GM19468 (cell line): ENCODE measurements around the gene LBHD1.
"Not testable (repeated sequence)": the region's sequence is repeated elsewhere in the genome, so short reads cannot be mapped to it uniquely, and the experiment has no call there.

ENCODE experiments used
- ATAC-seq: cut with Tn5 transposase; IDR thresholded peaks from one replicate; pipeline ENCODE4 v1.9.1; 2021; ENCODE audit warnings: mild to moderate bottlenecking, moderate library complexity, moderate number of reproducible peaks; ENCODE audit not compliant: unreplicated experiment; ENCODE audit errors: extremely low read depth

LBHD1 gene

DNA sequence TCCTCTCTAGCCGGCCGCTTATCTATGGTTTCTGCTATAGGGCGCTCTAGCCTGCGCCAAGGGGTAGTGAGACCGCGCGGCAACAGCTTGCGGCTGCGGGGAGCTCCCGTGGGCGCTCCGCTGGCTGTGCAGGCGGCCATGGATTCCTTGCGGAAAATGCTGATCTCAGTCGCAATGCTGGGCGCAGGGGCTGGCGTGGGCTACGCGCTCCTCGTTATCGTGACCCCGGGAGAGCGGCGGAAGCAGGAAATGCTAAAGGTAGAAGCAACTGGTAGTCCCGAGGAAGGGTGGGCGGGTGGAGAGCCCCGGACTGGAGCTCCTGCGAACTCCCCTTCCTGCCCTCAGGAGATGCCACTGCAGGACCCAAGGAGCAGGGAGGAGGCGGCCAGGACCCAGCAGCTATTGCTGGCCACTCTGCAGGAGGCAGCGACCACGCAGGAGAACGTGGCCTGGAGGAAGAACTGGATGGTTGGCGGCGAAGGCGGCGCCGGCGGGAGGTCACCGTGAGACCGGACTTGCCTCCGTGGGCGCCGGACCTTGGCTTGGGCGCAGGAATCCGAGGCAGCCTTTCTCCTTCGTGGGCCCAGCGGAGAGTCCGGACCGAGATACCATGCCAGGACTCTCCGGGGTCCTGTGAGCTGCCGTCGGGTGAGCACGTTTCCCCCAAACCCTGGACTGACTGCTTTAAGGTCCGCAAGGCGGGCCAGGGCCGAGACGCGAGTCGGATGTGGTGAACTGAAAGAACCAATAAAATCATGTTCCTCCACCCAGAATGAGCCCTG, at the start of gene LBHD1, which contains the start of gene UQCC3:
Gene LBHD1, minus strand, starts transcription at position 660 of the 782 bp plus-strand sequence. CDS start 2,236 bp downstream, outside the sequence.
Gene UQCC3, plus strand, starts transcription at position 66 of the 782 bp plus-strand sequence. Its CDS starts 73 bp downstream, at position 139.
- ATAC-seq = no peak

DNA sequence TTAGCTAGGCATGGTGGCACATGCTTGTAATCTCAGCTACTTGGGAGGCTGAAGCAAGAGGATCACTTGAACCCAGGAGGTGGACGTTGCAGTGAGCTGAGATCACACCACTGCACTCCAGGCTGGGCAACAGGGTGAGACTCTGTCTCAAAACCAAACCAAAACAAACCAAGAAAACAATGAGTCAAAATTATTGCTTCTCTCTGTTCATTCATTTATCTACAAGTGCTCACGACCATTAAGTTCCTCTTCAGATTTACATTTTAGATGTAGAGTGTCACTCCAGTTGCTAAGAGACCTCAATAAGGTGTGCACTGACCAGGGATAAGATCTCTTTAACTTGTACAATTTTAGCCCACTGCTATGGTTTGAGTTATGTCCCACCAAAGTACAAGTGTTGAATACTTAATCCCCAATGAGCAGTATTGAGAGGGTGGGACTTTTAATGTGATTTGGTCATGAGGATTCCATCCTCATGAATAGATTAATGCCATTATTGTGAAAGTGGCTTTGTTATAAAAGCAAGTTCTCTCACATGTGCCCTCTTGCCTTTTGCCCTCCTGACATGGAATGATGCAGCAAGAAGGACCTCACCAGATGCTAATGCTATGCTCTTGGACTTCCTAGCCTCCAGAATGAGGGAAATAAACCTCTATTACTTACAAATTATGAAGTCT, 47.4 kb upstream of the LBHD1 start:
- no peak for ATAC-seq

DNA sequence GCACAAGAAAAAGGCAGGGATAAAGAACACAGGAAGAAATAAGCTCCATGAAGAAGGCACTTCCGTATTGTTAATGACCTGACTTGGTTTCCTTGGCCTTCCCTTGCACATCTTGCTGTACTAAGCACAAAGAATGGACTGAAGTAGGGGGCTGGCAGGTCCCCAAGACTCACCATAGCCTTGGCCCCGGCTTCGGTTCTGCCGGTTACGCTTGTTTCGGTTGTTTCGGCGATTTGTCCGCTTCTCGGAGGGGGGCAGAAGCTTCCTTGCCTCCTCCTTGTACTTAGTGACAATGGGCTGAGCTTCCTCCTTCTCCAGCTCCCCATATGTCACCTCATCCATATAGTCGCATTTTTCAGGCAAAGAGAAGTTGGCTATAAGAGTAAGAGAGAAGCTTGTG, 44.7 kb upstream of the LBHD1 start:
- no peak for ATAC-seq

DNA sequence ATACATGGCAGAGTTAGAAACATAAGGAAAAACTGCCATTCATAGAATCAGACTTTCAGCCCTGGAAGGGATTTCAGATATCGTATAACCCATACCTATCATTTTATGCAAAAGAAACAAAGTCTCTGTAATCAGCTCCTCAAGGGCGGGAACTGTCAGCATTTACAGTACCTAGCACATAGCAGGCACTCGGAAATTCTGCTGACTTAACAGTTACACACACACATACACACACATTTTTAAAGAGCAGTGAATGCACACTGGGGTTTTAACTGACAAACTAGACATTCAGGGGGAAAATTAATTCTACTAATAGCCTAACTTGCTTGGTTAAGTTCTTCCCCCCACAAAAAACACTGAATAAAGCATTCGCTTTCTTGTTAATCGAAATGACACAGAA, 44.1 kb upstream of the LBHD1 start:
- ATAC-seq = no peak

DNA sequence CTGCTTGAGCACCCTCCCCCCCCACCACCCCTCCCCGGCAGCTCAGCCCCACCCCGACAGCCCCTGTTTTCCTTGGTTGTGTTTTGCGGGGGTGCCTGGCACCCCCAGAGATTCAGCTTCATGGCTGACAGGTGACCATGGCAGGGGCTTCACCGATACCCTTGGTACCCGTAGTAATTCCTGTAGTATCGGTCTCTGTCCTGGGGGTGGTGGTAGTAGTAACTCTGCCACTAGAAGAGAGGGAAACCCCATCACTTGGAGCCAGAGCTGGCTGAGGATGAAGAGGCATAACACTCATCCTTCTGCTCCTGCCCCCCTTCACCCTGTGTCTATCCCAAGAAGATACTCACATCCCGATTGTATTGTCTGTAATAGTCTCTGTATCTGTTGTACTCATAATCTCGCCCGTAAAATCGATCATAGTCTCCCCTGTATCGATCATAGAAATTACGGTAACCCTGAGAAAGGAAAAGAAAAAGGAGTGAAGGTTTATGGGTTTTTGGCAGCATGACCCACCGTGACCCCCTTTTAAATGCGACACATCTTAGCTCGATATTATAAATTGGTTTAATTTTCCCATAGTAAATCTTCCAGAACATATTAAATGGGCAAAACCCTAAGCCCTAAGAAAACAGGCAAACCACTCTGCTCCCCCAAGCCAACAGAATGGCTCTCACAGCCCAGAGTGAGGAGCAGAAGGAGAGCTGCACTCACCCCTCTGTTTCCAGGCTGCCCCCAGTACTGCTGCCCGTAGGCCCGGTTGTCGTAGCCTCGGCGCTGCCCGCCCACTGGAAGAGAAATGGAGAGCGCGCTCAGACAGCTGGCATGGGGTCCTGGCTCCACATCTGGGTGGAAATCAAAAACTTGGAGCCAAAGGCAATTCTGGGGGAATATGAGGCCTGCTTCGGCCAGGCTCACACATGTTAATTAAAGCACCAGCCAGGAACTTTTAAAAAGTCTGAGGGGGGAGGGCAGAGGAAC, 43.4 kb upstream of the LBHD1 start:
- no peak for ATAC-seq

DNA sequence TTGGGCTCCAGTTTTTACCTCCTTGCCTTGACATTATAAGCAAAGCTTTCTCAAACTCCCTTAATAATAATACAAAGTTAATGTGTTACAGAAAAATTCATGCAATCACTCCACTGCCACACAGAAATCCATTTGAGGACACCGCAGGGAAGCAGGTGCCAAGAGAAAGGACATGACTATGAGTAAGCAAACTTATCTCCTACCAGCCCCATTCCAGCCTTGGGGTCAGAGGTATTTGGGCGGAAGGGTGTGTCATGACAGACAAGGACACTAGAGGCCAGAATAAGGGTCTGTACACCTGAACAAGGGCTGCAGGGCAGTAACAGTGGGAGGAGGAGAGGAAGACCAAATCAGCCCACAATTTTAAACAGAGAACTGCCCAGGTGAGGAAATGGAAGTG, 41.3 kb upstream of the LBHD1 start:
- no peak for ATAC-seq

DNA sequence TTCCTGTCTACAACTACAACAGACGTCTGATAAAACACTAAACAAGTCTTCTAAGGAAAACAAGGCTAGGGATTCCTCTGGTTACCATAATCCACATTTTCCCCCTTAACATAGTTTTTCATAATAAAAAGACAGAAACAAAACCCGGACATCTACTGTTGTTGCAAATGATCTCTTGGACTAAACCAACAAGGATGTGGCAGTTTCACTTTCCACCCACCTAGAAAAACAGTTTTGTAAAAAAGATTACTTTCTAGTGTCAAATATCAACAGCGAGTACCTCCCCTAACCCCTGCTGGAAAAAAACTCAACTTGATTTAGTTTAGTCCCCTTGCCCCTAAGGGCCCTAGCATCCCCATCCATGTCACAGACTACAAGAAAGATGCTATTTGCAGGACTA, 40.8 kb upstream of the LBHD1 start:
- no peak for ATAC-seq

DNA sequence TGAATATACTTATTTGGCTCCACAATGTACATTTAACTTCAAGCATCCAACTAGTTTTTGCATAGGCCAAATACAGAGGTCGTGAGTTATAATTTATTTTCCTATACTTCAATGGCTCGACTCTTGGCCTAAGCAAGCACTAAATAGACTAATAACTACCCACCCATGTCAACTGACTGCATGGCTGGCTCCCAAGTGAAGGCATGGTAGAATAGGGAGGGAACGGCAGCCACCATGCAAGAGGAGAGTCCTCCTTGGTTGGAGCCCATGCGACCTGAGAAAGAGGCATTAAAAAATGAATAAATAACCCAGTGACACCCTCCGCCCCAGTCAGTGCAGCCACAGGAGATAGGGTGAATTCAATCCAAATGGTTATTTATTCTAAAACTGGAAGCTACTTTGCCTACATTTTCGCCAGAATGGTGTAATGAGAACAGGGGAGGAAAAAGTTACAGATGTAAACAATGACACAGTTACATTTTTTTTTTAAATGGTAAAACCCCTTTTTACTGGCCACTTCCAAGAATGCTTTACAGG, 40.3 kb upstream of the LBHD1 start:
- ATAC-seq = no peak

DNA sequence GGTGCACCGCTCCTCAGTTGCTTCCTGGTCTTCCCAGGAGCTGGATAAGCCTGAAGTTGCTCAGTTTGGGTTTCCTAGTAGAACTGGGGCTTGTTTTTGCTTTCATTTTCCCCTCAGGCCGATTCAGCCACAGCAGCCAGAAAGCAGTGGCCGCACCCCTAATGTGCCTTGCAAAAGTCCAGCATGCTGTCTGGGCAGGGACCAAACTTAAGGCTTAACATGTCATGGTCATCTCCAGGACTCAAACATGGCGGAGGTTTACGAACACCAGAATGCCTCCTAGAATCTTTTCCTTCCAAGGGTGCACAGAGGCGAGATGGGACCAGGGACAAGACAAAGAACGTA, 37.9 kb upstream of the LBHD1 start:
- no peak for ATAC-seq

DNA sequence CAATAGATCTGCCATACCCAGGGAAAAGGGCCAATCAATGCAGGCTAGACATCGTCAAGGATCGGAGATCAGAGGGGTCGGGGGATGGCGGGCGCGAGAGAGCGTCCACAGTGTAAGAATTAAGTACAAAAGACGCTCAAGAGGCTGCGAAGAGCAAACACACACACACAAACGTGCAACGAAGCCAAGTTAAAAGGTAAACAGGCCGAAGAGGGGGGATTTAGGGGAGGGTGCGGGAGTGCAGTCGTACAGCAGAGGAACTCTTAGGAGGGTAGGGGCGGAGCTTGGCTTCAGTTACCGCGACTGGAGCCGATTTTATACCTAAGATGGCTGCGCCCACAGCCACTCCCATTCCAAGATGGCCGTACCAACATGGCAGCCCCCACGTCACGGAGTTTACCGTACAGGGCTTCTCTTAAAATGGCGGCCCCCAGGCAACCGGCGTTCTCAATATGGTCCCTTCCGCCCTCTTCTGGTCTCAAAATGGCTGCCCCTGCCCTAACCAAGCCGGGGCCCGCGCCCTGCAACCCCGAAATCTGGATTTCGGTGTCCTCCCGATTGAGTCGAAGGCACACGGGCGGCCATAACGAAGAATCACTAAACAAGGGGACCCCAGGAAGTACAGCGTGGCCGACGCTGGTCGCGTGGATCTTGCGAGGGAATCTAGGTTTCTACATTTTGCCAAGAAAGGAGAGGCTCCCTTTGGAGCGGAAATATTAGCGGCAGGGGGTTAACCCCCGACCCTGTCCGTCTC, 37.4 kb upstream of the LBHD1 start:
- no peak for ATAC-seq

DNA sequence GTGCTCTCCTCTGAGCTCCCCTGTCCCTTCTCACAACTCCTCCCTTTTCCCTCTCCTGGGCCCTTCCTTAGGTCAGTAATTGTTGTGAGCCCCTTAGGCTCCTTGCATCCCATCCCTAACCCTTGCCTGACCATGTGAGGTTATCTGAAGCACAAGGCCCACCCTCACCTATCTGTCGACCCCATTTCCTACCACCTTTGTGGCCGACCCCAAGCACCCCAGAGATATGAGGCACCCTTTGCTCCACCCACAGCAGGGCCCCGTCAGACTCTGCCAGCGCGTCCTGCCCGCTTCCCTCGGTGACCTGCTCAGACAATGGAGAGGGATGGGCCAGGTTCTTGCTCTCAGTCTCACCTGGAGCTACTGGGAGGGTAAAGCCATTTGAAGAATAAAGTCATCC, 36.7 kb upstream of the LBHD1 start:
- no peak for ATAC-seq

DNA sequence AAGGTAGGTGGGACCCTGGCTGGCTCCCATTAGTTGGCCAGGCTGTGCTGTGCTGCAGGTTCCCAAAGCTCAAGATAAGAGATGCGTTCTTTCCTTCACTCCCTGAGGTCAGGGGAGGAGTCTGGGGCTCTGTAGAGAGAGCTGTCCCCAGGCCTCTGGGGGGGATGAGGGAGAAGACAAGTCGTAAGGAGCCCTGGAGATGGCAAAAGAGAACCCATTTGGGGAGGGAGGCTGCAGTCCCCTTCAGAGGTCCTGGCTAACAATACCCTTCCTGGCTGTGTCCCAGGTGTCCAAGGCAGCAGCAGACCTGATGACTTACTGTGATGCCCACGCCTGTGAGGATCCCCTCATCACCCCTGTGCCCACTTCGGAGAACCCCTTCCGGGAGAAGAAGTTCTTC, 36.3 kb upstream of the LBHD1 start:
- no peak for ATAC-seq

DNA sequence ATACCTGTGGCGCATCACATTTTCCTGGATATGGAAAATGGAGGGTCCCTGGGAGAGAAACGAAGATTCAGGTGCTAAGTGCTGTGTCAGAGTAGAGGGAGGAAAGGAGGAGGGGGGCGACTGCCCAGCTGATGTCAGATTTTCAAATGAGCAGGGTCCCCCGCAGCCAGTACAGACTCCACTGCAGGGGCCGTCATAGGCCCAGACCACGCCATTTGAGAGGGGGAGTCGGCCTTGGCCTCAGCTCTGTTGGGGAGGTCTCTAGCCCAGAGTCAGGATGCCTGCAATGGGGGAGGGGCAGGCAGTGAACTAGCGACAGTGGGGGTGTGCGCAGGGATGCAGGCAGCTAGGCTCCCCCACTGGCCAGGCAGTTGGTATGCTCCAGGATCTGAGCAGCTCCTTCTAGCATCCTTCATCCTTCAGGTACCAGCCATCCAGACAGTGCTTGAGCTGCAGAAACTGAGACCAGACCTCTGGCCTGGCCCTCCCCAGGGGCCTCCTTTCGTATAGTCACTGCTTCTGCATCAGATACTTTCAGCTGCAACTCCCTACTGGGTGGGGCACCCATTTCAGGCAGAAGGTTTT, 35.3 kb upstream of the LBHD1 start, which contains the start of the genes BSCL2 and GNG3:
Gene BSCL2, minus strand, starts transcription at position 148 of the 585 bp plus-strand sequence. CDS start 229 bp downstream, outside the sequence.
Gene GNG3, plus strand, starts transcription at position 400 of the 585 bp plus-strand sequence. CDS start 620 bp downstream, outside the sequence.
- ATAC-seq = no peak

DNA sequence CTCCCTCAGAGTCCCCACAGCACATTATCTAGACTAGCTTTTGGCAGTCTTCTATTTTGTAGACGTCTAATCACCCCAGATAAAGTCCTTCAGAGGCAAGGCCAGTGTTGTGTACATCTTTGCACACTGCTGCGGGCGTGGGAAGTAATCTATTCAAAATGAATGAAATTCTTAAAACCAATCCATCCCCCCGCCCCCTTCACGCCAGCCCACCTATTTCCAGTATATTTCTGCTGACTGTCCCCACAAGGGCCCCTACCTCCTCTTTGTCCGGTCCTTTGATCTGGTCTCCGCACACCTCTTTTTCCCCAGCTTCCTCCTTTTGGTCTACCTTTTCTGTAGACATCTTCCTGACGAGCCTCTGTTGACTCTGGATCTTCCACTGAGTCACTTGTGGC, 34.8 kb upstream of the LBHD1 start:
- ATAC-seq = no peak

DNA sequence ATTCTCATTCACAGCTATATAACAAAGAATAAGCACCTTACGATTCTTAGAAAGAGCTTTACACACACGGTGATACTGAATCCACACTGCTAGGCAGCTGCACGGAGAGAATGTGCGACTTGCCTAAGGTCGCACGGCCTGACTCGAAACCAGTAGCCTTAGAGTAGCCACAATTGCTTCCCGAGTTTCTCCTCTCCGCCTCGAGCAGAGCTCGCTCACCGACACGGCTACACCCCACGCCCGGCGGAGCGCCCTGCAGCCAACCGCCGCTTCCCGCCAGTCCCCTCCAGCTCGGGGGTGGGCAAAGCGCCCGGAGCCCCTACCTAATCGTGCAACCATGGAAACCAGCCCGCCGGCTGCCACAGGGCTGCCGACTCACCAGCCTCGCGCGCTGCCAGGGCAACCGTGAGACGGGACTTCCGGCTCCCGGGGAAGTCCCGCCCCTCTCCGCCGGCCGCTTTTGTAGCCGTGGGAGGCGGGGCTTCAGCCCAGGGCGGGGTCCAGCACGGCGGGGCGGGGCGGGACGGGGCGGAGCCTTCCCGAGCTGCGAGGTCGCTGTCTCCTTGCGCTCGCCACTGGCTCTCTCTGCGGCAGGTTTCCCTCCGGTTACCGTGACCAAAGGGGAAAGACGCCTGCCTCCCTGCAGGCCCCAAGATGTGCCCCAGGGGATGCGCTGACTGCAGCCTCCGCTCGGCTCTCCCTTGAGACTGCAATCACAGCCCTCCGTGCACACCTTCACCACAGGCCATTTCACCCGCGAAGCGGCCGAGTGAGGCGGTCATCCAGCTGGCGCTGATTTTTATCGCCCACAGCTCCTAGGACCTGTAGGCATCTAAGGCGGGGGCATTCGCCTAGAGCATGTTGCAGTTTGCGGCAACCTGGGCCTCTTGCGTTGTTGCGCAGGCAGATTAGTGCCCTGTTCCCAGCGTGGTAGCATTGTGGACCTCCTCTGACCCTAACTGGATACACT, 34.1 kb upstream of the LBHD1 start:
- no peak for ATAC-seq

DNA sequence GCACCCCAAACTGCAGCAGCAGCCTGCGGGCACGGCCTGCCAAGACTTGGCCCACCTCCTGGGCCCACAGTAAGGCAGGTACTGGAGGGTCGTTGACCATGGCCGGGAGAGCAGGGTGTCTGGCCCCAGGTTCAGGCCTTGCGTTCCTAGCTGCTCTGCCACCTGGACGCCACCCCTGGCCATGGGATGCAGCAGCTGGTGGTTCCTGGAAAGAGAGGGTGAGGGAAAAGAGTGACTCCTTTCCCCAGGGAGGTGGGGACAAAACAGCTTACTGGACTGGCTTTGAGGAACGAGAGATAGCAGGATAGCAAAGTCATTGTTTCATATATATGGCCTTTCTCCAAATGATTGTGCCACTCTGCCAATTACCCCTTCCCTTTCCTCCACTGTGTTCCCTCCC, 33.3 kb upstream of the LBHD1 start:
- ATAC-seq = no peak

DNA sequence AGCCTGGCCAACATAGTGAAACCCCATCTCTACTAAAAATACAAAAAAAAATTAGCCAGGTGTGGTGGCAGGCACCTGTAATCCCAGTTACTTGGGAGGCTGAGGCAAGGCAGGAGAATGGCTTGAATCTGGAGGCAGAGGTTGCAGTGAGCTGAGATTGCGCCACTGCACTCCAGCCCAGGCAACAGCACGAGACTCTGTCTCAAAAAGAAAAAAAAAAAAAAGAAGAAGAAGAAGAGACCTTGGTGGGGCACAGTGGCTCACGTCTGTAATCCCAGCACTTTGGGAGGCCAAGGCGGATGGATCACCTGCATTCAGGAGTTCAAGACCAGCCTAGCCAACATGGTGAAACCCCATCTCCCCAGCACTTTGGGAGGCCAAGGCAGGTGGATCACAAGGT, 31.9 kb upstream of the LBHD1 start:
- ATAC-seq = not testable (repeated sequence)

DNA sequence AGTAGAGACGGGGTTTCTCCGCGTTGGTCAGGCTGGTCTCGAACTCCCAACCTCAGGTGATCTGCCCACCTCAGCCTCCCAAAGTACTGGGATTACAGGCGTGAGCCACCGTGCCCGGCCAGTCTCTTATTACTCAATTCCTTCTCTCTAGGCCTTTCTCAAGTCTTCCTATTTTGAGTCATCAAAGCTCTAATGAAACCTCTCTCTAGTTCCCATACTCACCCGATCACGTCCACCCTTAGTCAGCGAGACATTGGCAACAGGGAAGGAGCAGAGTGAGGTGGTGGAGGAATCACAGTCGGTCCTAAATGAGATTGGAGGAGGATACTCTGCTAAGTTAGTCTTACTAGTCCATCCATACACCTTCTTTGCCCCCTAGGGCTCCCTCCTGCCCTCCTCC, 30.2 kb upstream of the LBHD1 start:
- ATAC-seq = no peak
